GM23338 (cell line): Measurements from ENCODE around the gene FBXL2. TPM values are rescaled to one million over a fixed set of nuclear protein-coding genes. Genes with fewer than 3 reads are reported as not detected.

Source experiments
- ATAC-seq: fragments of 200-7000 bp; cut with Tn5 transposase; 3 replicates; pipeline ENCODE4 v1.9.1; 2020
- DNase-seq: peaks from one replicate; pipeline ENCODE4 v3.0.0-alpha.2; 2015; ENCODE audit warnings: low spot score
- H2AFZ ChIP-seq: fragments of 200-600 bp; sonication (generic); 2 replicates; pipeline ENCODE4 v1.8.0; 2016; ENCODE audit warnings: antibody characterized with exemption, mild to moderate bottlenecking, moderate library complexity
- H3F3A ChIP-seq: fragments of 200-600 bp; sonication (generic); replicated peaks from 2 replicates; pipeline ENCODE4 v1.8.0; 2017; ENCODE audit warnings: antibody characterized with exemption, mixed run types, low read depth
- H3K27ac ChIP-seq: fragments of 200-600 bp; sonication (generic); 2 replicates; pipeline ENCODE4 v1.6.1; 2016; ENCODE audit warnings: low read depth
- H3K27me3 ChIP-seq: fragments of 200-600 bp; sonication (generic); 2 replicates; pipeline ENCODE4 v1.8.0; 2016; ENCODE audit warnings: mild to moderate bottlenecking, mixed run types, moderate library complexity; ENCODE audit not compliant: insufficient read depth
- H3K36me3 ChIP-seq: fragments of 200-600 bp; sonication (generic); 2 replicates; pipeline ENCODE4 v1.8.0; 2016; ENCODE audit warnings: mild to moderate bottlenecking; ENCODE audit not compliant: insufficient read depth
- H3K4me1 ChIP-seq: fragments of 200-600 bp; sonication (generic); 2 replicates; pipeline ENCODE4 v1.8.0; 2016; ENCODE audit warnings: mild to moderate bottlenecking, moderate library complexity; ENCODE audit not compliant: insufficient read depth
- H3K4me2 ChIP-seq: fragments of 200-600 bp; sonication (generic); 2 replicates; pipeline ENCODE4 v1.7.1; 2017; ENCODE audit warnings: mixed run types
- H3K4me3 ChIP-seq: fragments of 200-600 bp; sonication (generic); 2 replicates; pipeline ENCODE4 v1.6.1; 2016; ENCODE audit warnings: mixed run types
- H3K79me2 ChIP-seq: fragments of 200-600 bp; sonication (generic); replicated peaks from 2 replicates; pipeline ENCODE4 v1.8.0; 2017; ENCODE audit warnings: mild to moderate bottlenecking; ENCODE audit not compliant: insufficient read depth
- H3K9me2 ChIP-seq: fragments of 200-600 bp; sonication (generic); 2 replicates; pipeline ENCODE4 v1.8.0; 2017; ENCODE audit not compliant: insufficient read depth
- H4K20me1 ChIP-seq: fragments of 200-600 bp; sonication (generic); replicated peaks from 2 replicates; pipeline ENCODE4 v1.8.0; 2017; ENCODE audit warnings: mild to moderate bottlenecking; ENCODE audit not compliant: insufficient read depth
- H3K27ac Mint-ChIP-seq: 2 replicates; pipeline ENCODE4 v1.8.0; 2020; ENCODE audit warnings: inconsistent platforms, mild to moderate bottlenecking, moderate library complexity, mixed read lengths
- H3K27me3 Mint-ChIP-seq: 3 replicates; pipeline ENCODE4 v1.8.0; 2022; ENCODE audit warnings: low read depth, mild to moderate bottlenecking, moderate library complexity, mixed read lengths, inconsistent platforms; ENCODE audit not compliant: insufficient read depth, poor library complexity
- H3K36me3 Mint-ChIP-seq: 3 replicates; pipeline ENCODE4 v1.8.0; 2021; ENCODE audit warnings: low read depth, mild to moderate bottlenecking, inconsistent platforms, moderate library complexity, mixed read lengths
- H3K4me1 Mint-ChIP-seq: 3 replicates; pipeline ENCODE4 v1.8.0; 2020; ENCODE audit warnings: mild to moderate bottlenecking, inconsistent platforms, mixed read lengths
- H3K4me3 Mint-ChIP-seq: 3 replicates; pipeline ENCODE4 v1.8.0; 2021; ENCODE audit warnings: moderate library complexity, mild to moderate bottlenecking, inconsistent platforms, mixed read lengths
- H3K9me3 Mint-ChIP-seq: 3 replicates; pipeline ENCODE4 v1.8.0; 2020; ENCODE audit warnings: moderate library complexity, mild to moderate bottlenecking, inconsistent platforms, mixed read lengths
- CREB1 ChIP-seq: fragments of 250-450 bp; sonication (Bioruptor Pico); IDR thresholded peaks from 2 replicates; pipeline ENCODE4 v1.5.0; 2020; ENCODE audit warnings: low read depth, mild to moderate bottlenecking, moderate library complexity
- CTCF ChIP-seq, 2 experiments: fragments of 200-600 bp in 1 of 2; sonication (generic) in 1 of 2; conservative IDR thresholded peaks; 2 replicates each; pipeline versions ENCODE4 v1.5.1 to v1.6.1; 2016 to 2017; ENCODE audit warnings: antibody characterized with exemption in 2 of 2, low read depth in 2 of 2, mild to moderate bottlenecking in 2 of 2, moderate library complexity in 1 of 2
- EZH2 ChIP-seq: fragments of 200-600 bp; sonication (generic); IDR thresholded peaks from one replicate; pipeline ENCODE4 v1.8.0; 2017; ENCODE audit warnings: antibody characterized with exemption, mild to moderate bottlenecking, low read depth; ENCODE audit not compliant: unreplicated experiment
- JUNB ChIP-seq: IDR thresholded peaks from one replicate; pipeline ENCODE4 v1.6.1; 2016; ENCODE audit warnings: antibody characterized with exemption; ENCODE audit not compliant: unreplicated experiment
- POLR2AphosphoS5 ChIP-seq: IDR thresholded peaks from 2 replicates; pipeline ENCODE4 v1.6.1; 2016; ENCODE audit warnings: antibody characterized with exemption, low read depth
- ZNF114 ChIP-seq: fragments of 250-450 bp; sonication (Bioruptor Pico); IDR thresholded peaks from 2 replicates; pipeline ENCODE4 v1.5.0; 2020; ENCODE audit warnings: mild to moderate bottlenecking, moderate library complexity
- ZNF331 ChIP-seq: fragments of 250-450 bp; sonication (Bioruptor Pico); IDR thresholded peaks from 2 replicates; pipeline ENCODE4 v1.5.0; 2020; ENCODE audit warnings: low read depth, mild to moderate bottlenecking, moderate library complexity
- polyA plus RNA-seq: library from polyadenylated mRNA; unstranded; fragments of >200 nt; fragmentation: Nextera tagmentation; extraction: Ambion mirVana; gene quantifications from 2 replicates; pipeline ENCODE4 v1.2.1, GENCODE V29; 2016
- total RNA-seq: library from RNA; depleted of rRNA; stranded (reverse); fragments of >200 nt; shearing (Covaris generic); gene quantifications from 2 replicates; pipeline ENCODE4 v1.2.3, GENCODE V29; 2014
- TF ChIP-seq, protein P1 (sequence below): IDR thresholded peaks from 2 replicates; pipeline ENCODE4 v1.6.1; 2016; ENCODE audit warnings: antibody characterized with exemption
- TF ChIP-seq, protein P2 (sequence below): IDR thresholded peaks from one replicate; pipeline ENCODE4 v1.6.1; 2018; ENCODE audit warnings: antibody characterized with exemption; ENCODE audit not compliant: unreplicated experiment

The FBXL2 gene
- total and polyA plus RNA-seq, 2 experiments from 2014 or later, result 2.8 to 5.7 TPM

DNA sequence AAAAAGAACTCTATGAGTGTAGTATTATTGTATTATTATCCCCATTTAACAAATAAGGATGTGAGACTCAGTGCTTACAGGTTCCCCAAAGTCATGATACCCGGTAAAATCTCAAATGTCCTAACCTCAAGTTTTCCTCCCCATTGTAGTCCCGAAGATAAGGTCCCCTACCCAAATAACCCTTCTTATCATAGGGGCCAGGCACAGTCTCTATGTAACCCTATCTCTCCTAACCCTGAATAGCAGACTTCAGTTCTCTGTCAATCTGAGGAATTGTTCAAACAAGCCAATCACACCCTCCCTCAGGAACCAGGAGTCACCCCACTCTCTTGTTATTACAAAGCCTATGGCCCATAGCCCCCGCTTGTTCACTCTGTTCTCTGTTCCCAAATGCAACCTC is 48.2 kb upstream of the FBXL2 start:
- H3K4me1 Mint-ChIP-seq, result no peaks in the 10 kb centered on the region; the same call in 2 of the 3 replicates
- H3K9me3 Mint-ChIP-seq, result no peaks in the 10 kb centered on the region
- no peak overlapping the region for H3K4me3 ChIP-seq
- ATAC-seq, result no peak
- no peaks in the 10 kb centered on the region for H3K36me3 Mint-ChIP-seq
- H3K27ac Mint-ChIP-seq, result no peak overlapping the region
- no peak overlapping the region for H3K4me2 ChIP-seq
- H3K4me1 ChIP-seq, result 0 out of 2 replicates have a peak, but pooled peaks cover 6% of the 10 kb centered on the region
- H2AFZ ChIP-seq, result 0 out of 2 replicates have a peak overlapping the region, but pooled peaks have one; percentile 84
- H3K27me3 ChIP-seq, result no peaks in the 10 kb centered on the region
- H3K9me2 ChIP-seq, result no peaks in the 10 kb centered on the region
- H3K79me2 ChIP-seq, result no peaks in the 10 kb centered on the region
- peaks cover 4% of the 10 kb centered on the region for H3K27me3 Mint-ChIP-seq
- no peaks in the 10 kb centered on the region for H3K36me3 ChIP-seq
- H3K27ac ChIP-seq, result no peak overlapping the region
- TF ChIP-seq POLR2AphosphoS5 (no peak), CREB1 (CRISPR knock-in tag) (no peak), ZNF114 (no peak), EZH2 (no peak)
- TF ChIP-seq, protein P1, sequence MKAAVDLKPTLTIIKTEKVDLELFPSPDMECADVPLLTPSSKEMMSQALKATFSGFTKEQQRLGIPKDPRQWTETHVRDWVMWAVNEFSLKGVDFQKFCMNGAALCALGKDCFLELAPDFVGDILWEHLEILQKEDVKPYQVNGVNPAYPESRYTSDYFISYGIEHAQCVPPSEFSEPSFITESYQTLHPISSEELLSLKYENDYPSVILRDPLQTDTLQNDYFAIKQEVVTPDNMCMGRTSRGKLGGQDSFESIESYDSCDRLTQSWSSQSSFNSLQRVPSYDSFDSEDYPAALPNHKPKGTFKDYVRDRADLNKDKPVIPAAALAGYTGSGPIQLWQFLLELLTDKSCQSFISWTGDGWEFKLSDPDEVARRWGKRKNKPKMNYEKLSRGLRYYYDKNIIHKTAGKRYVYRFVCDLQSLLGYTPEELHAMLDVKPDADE, result no peak
- TF ChIP-seq, protein P2, sequence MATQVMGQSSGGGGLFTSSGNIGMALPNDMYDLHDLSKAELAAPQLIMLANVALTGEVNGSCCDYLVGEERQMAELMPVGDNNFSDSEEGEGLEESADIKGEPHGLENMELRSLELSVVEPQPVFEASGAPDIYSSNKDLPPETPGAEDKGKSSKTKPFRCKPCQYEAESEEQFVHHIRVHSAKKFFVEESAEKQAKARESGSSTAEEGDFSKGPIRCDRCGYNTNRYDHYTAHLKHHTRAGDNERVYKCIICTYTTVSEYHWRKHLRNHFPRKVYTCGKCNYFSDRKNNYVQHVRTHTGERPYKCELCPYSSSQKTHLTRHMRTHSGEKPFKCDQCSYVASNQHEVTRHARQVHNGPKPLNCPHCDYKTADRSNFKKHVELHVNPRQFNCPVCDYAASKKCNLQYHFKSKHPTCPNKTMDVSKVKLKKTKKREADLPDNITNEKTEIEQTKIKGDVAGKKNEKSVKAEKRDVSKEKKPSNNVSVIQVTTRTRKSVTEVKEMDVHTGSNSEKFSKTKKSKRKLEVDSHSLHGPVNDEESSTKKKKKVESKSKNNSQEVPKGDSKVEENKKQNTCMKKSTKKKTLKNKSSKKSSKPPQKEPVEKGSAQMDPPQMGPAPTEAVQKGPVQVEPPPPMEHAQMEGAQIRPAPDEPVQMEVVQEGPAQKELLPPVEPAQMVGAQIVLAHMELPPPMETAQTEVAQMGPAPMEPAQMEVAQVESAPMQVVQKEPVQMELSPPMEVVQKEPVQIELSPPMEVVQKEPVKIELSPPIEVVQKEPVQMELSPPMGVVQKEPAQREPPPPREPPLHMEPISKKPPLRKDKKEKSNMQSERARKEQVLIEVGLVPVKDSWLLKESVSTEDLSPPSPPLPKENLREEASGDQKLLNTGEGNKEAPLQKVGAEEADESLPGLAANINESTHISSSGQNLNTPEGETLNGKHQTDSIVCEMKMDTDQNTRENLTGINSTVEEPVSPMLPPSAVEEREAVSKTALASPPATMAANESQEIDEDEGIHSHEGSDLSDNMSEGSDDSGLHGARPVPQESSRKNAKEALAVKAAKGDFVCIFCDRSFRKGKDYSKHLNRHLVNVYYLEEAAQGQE, result no peak
- H3F3A ChIP-seq, result no peaks in the 10 kb centered on the region
- no peaks in the 10 kb centered on the region for H4K20me1 ChIP-seq
- no peak for DNase-seq
- H3K4me3 Mint-ChIP-seq, result no peak overlapping the region

GRCh38 chr3:33229947-33230346 is 47.3 kb upstream of the FBXL2 start:
- no peak for DNase-seq
- Histone ChIP-seq H3K27ac (no peak overlapping the region), H4K20me1 (no peaks in the 10 kb centered on the region), H3K9me2 (no peaks in the 10 kb centered on the region), H3K27me3 (no peaks in the 10 kb centered on the region), H3K36me3 (no peaks in the 10 kb centered on the region), H3K4me3 (no peak overlapping the region), H3K79me2 (no peaks in the 10 kb centered on the region), H2AFZ (peak overlapping the region; percentile 84; the same call in 1 of the 2 replicates), H3F3A (no peaks in the 10 kb centered on the region), H3K4me2 (no peak overlapping the region), H3K4me1 (0 out of 2 replicates have a peak, but pooled peaks cover 6% of the 10 kb centered on the region)
- H3K9me3 Mint-ChIP-seq, result no peaks in the 10 kb centered on the region
- no peaks in the 10 kb centered on the region; the same call in 2 of the 3 replicates for H3K4me1 Mint-ChIP-seq
- no peak for ATAC-seq
- no peaks in the 10 kb centered on the region for H3K36me3 Mint-ChIP-seq
- H3K4me3 Mint-ChIP-seq, result no peak overlapping the region
- peaks cover 4% of the 10 kb centered on the region for H3K27me3 Mint-ChIP-seq
- no peak overlapping the region for H3K27ac Mint-ChIP-seq
- TF ChIP-seq ZNF331 (CRISPR knock-in tag) (no peak), POLR2AphosphoS5 (no peak), ZNF114 (no peak), CTCF (conservative IDR thresholded peaks at IDR 0.05; ENCODE audit: low read depth in 2 of 2) (no peak), EZH2 (no peak), JUNB (no peak)
- TF ChIP-seq, protein P2, result no peak
- TF ChIP-seq, protein P1, result no peak
